Measurements from ENCODE around the gene LMAN2. TPM values are rescaled to one million over a fixed set of nuclear protein-coding genes. Genes with fewer than 3 reads are reported as not detected.

LMAN2 gene
- total RNA-seq, 1 donor from 2014 or later: 103 TPM

DNA sequence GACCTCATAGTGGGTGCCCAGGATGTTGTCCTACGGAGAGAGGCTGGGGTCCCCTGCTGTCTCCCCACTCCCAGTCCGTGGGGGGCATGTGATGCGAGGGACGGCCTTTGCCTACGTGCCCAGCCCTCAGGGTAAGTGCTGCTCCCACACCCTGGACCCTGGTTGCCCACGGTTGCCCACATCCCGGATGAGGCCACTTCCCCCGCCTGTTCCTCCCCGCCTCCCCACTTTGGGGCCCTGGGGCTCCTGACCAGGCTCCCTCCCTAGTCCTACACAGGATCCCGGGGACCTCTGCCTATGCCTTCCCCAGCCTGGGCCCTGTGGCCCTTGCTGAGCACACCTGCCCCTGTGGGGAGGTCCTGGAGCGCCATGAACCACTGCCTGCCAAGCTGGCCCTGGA is 34.3 kb upstream of the LMAN2 start:
- no peaks in the 10 kb centered on the region for H3K36me3 ChIP-seq (ENCODE audit: insufficient read depth, low read length)

DNA sequence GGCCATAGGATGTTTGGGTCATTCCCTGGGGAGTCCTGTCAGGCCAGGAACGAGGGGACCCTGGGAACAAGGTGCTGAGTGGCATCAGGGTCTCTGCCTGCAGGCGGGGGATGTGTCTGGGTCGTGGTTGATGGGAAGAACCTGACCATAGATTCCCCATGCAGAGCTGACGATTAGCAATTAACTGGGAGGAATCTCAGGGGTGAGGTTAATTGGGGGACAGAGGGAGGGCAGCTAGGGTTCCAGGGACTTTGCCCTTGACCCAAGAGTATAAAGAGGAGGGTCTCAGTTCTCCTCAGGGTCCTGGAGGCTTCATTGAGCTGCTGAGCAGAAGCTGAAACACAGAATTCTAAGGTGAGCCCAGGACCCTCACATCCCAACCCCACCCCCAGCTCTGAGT is 32.7 kb upstream of the LMAN2 start, which contains the start of gene SLC34A1:
Gene SLC34A1 (plus strand): TSS at position 301 of the 400 bp plus-strand sequence. CDS start 1,308 bp downstream, outside the sequence.
- TF ChIP-seq, protein P1, sequence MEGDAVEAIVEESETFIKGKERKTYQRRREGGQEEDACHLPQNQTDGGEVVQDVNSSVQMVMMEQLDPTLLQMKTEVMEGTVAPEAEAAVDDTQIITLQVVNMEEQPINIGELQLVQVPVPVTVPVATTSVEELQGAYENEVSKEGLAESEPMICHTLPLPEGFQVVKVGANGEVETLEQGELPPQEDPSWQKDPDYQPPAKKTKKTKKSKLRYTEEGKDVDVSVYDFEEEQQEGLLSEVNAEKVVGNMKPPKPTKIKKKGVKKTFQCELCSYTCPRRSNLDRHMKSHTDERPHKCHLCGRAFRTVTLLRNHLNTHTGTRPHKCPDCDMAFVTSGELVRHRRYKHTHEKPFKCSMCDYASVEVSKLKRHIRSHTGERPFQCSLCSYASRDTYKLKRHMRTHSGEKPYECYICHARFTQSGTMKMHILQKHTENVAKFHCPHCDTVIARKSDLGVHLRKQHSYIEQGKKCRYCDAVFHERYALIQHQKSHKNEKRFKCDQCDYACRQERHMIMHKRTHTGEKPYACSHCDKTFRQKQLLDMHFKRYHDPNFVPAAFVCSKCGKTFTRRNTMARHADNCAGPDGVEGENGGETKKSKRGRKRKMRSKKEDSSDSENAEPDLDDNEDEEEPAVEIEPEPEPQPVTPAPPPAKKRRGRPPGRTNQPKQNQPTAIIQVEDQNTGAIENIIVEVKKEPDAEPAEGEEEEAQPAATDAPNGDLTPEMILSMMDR (IDR thresholded peaks at IDR 0.05; ENCODE audit: insufficient read depth, low read depth, low read length): no peak
- no peak for TF ChIP-seq EZH2 (IDR thresholded peaks at IDR 0.05; ENCODE audit: insufficient read depth, low read length)
- H3K36me3 Mint-ChIP-seq (ENCODE audit: low read depth, unreplicated experiment): no peaks in the 10 kb centered on the region
- Histone ChIP-seq H3K79me2 (ENCODE audit: insufficient read depth, low read length) (no peaks in the 10 kb centered on the region), H3K4me1 (ENCODE audit: insufficient read depth, low read length) (peaks cover 12% of the 10 kb centered on the region), H2AFZ (ENCODE audit: low read depth, low read length) (no peak within 1 kb of the TSS), H3K27me3 (ENCODE audit: insufficient read depth, low read length) (peaks cover 12% of the 10 kb centered on the region), H3K36me3 (ENCODE audit: insufficient read depth, low read length) (no peaks in the 10 kb centered on the region), H3K4me2 (ENCODE audit: low read length) (no peak within 1 kb of the TSS), H3K9ac (ENCODE audit: low read length) (no peak within 1 kb of the TSS), H3K4me3 (ENCODE audit: insufficient read depth, low read depth, low read length) (no peak within 1 kb of the TSS), H3K9me3 (ENCODE audit: insufficient read depth, low read depth, low read length) (no peaks in the 10 kb centered on the region), H3K27ac (ENCODE audit: low read depth, low read length) (no peak within 1 kb of the TSS), H4K20me1 (ENCODE audit: insufficient read depth, low read length) (peaks cover 8% of the 10 kb centered on the region)
- FAIRE-seq: no peak
- peaks cover 45% of the 10 kb centered on the region for H3K27me3 Mint-ChIP-seq (ENCODE audit: low read depth, unreplicated experiment)
- H3K4me3 Mint-ChIP-seq (ENCODE audit: unreplicated experiment): no peak within 1 kb of the TSS
- H3K27ac Mint-ChIP-seq (ENCODE audit: unreplicated experiment): no peak within 1 kb of the TSS
- no peak for DNase-seq (ENCODE audit: low read depth)
- H3K9me3 Mint-ChIP-seq (ENCODE audit: unreplicated experiment): peaks cover 1% of the 10 kb centered on the region
- peaks cover 17% of the 10 kb centered on the region for H3K4me1 Mint-ChIP-seq (ENCODE audit: low read depth, unreplicated experiment)

More for the DNA sequence above, 34.3 kb upstream of the LMAN2 start:
- no peak overlapping the region for H3K4me3 Mint-ChIP-seq (ENCODE audit: unreplicated experiment)
- no peak overlapping the region for H3K27ac ChIP-seq (ENCODE audit: low read depth, low read length)
- peaks cover 1% of the 10 kb centered on the region for H3K9me3 Mint-ChIP-seq (ENCODE audit: unreplicated experiment)
- H3K36me3 Mint-ChIP-seq (ENCODE audit: low read depth, unreplicated experiment): no peaks in the 10 kb centered on the region
- FAIRE-seq (no peak), DNase-seq (ENCODE audit: low read depth) (no peak)
- H3K4me2 ChIP-seq (ENCODE audit: low read length): no peak overlapping the region
- peaks cover 17% of the 10 kb centered on the region for H4K20me1 ChIP-seq (ENCODE audit: insufficient read depth, low read length)
- no peak overlapping the region for H3K27ac Mint-ChIP-seq (ENCODE audit: unreplicated experiment)
- H3K4me3 ChIP-seq (ENCODE audit: insufficient read depth, low read depth, low read length): no peak overlapping the region
- H3K4me1 Mint-ChIP-seq (ENCODE audit: low read depth, unreplicated experiment): peaks cover 26% of the 10 kb centered on the region
- H3K9ac ChIP-seq (ENCODE audit: low read length): no peak overlapping the region
- H3K4me1 ChIP-seq (ENCODE audit: insufficient read depth, low read length): peaks cover 19% of the 10 kb centered on the region
- no peaks in the 10 kb centered on the region for H3K79me2 ChIP-seq (ENCODE audit: insufficient read depth, low read length)
- peaks cover 45% of the 10 kb centered on the region for H3K27me3 Mint-ChIP-seq (ENCODE audit: low read depth, unreplicated experiment)
- H3K27me3 ChIP-seq (ENCODE audit: insufficient read depth, low read length): peaks cover 12% of the 10 kb centered on the region
- TF ChIP-seq EZH2 (IDR thresholded peaks at IDR 0.05; ENCODE audit: insufficient read depth, low read length): no peak
- TF ChIP-seq, protein P1 (IDR thresholded peaks at IDR 0.05; ENCODE audit: insufficient read depth, low read depth, low read length): no peak
- H2AFZ ChIP-seq (ENCODE audit: low read depth, low read length): no peak overlapping the region
- no peaks in the 10 kb centered on the region for H3K9me3 ChIP-seq (ENCODE audit: insufficient read depth, low read depth, low read length)

DNA sequence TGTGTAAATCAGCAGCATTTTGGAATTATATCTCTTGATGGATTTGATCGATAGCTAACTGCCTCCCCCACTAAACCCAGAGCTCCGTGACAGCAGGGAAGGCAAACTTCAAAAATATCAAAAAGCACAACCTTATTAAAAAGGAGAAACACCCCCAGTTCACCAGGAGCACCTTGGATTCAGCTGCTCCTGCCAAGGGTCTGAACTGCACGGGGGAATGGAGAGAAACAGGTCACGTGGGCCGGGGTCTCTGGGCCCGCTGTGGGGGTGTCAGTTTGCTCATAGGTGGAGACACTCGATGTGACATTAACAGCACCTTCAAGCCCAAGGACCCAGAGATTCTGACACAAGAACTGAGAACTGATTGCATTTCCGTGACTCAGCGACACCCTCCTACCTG is 31.7 kb upstream of the LMAN2 start:
- FAIRE-seq (no peak), DNase-seq (ENCODE audit: low read depth) (no peak)
- Histone ChIP-seq H3K9ac (ENCODE audit: low read length) (no peak overlapping the region), H3K27me3 (ENCODE audit: insufficient read depth, low read length) (peaks cover 12% of the 10 kb centered on the region), H3K27ac (ENCODE audit: low read depth, low read length) (no peak overlapping the region), H3K4me3 (ENCODE audit: insufficient read depth, low read depth, low read length) (no peak overlapping the region), H2AFZ (ENCODE audit: low read depth, low read length) (no peak overlapping the region), H3K4me2 (ENCODE audit: low read length) (no peak overlapping the region), H3K4me1 (ENCODE audit: insufficient read depth, low read length) (peaks cover 6% of the 10 kb centered on the region), H3K36me3 (ENCODE audit: insufficient read depth, low read length) (no peaks in the 10 kb centered on the region), H4K20me1 (ENCODE audit: insufficient read depth, low read length) (no peaks in the 10 kb centered on the region), H3K79me2 (ENCODE audit: insufficient read depth, low read length) (no peaks in the 10 kb centered on the region), H3K9me3 (ENCODE audit: insufficient read depth, low read depth, low read length) (no peaks in the 10 kb centered on the region)
- no peak for TF ChIP-seq EZH2 (IDR thresholded peaks at IDR 0.05; ENCODE audit: insufficient read depth, low read length)
- TF ChIP-seq, protein P1 (IDR thresholded peaks at IDR 0.05; ENCODE audit: insufficient read depth, low read depth, low read length): no peak
- Mint-ChIP-seq H3K36me3 (ENCODE audit: low read depth, unreplicated experiment) (no peaks in the 10 kb centered on the region), H3K9me3 (ENCODE audit: unreplicated experiment) (no peaks in the 10 kb centered on the region), H3K27me3 (ENCODE audit: low read depth, unreplicated experiment) (peaks cover 42% of the 10 kb centered on the region), H3K4me1 (ENCODE audit: low read depth, unreplicated experiment) (peaks cover 8% of the 10 kb centered on the region), H3K27ac (ENCODE audit: unreplicated experiment) (no peak overlapping the region), H3K4me3 (ENCODE audit: unreplicated experiment) (no peak overlapping the region)

All from astrocyte (in vitro differentiated cells and primary cell).